Activated naive CD4-positive, alpha-beta T cell treated with anti-CD3 and anti-CD28 coated beads, Interleukin-2, amount 50 U/mL, for 16 hours (primary cell): ENCODE measurements around the gene GLCCI1.
A peak's percentile ranks its signal among the peaks of the same experiment; 100 is the strongest.

ENCODE experiments used
- DNase-seq: peaks from one replicate; pipeline ENCODE4 v3.0.0-alpha.2; 2020

GLCCI1 gene

GRCh38 chr7:7964250-7964649, 4.3 kb upstream of the GLCCI1 start:
- DNase-seq = no peak

GRCh38 chr7:7964691-7965090, 3.9 kb upstream of the GLCCI1 start:
- no peak for DNase-seq

GRCh38 chr7:7965301-7965700, 3.3 kb upstream of the GLCCI1 start:
- DNase-seq = no peak

- DNase-seq = no peak
These were observed 2.4 kb upstream of the GLCCI1 start for GRCh38 chr7:7966141-7966734.

GRCh38 chr7:7967886-7968543, 581 bp upstream of the GLCCI1 start:
- no peak for DNase-seq

GRCh38 chr7:7969306-7970236, 975 bp downstream of the GLCCI1 start:
- peak; percentile 56 for DNase-seq

- DNase-seq = no peak
These were observed 1.6 kb downstream of the GLCCI1 start for GRCh38 chr7:7970237-7970530.

GRCh38 chr7:7970531-7971307, 2.1 kb downstream of the GLCCI1 start:
- DNase-seq = no peak

- DNase-seq = no peak
These were observed 2.9 kb downstream of the GLCCI1 start for GRCh38 chr7:7971308-7972040.

- DNase-seq = no peak
These were observed 3.5 kb downstream of the GLCCI1 start for GRCh38 chr7:7972128-7972527.

- DNase-seq = no peak
These were observed 4.5 kb downstream of the GLCCI1 start for GRCh38 chr7:7972922-7973594.

- DNase-seq = no peak
These were observed 8.1 kb downstream of the GLCCI1 start for GRCh38 chr7:7976677-7977076.

- no peak for DNase-seq
These were observed 9.2 kb downstream of the GLCCI1 start for GRCh38 chr7:7977774-7978173.

- no peak for DNase-seq
These were observed 10.3 kb downstream of the GLCCI1 start for GRCh38 chr7:7978860-7979259.

GRCh38 chr7:7979558-7979957, 11.0 kb downstream of the GLCCI1 start:
- DNase-seq = no peak

GRCh38 chr7:7980134-7980533, 11.5 kb downstream of the GLCCI1 start:
- DNase-seq = no peak

- DNase-seq = no peak
These were observed 14.3 kb downstream of the GLCCI1 start for GRCh38 chr7:7982904-7983303.

GRCh38 chr7:7984424-7984823, 15.8 kb downstream of the GLCCI1 start:
- no peak for DNase-seq

- no peak for DNase-seq
These were observed 20.1 kb downstream of the GLCCI1 start for GRCh38 chr7:7988706-7989105.

GRCh38 chr7:7989133-7989532, 20.5 kb downstream of the GLCCI1 start:
- DNase-seq = no peak

GRCh38 chr7:7989616-7990440, 21.2 kb downstream of the GLCCI1 start:
- DNase-seq = no peak
